Loucy (cell line): ENCODE results near the gene ACBD3.

Source experiments
- H2AFZ ChIP-seq: fragments of 200-600 bp; sonication (generic); 2 replicates; pipeline ENCODE4 v1.6.0; 2016; ENCODE audit warnings: antibody characterized with exemption, mild to moderate bottlenecking, low read length, moderate library complexity
- H3F3A ChIP-seq: fragments of 200-600 bp; 2 replicates; pipeline ENCODE4 v1.6.0; 2016; ENCODE audit warnings: antibody characterized with exemption, low read depth, mild to moderate bottlenecking
- H3K27me3 ChIP-seq: fragments of 200-600 bp; sonication (generic); 2 replicates; pipeline ENCODE4 v1.6.1; 2014; ENCODE audit warnings: low read length, mild to moderate bottlenecking; ENCODE audit not compliant: insufficient read depth, poor library complexity, severe bottlenecking
- H3K36me3 ChIP-seq: fragments of 200-600 bp; sonication (generic); 2 replicates; pipeline ENCODE4 v1.6.1; 2016; ENCODE audit warnings: low read length; ENCODE audit not compliant: insufficient read depth
- H3K4me1 ChIP-seq: fragments of 200-600 bp; sonication (generic); 2 replicates; pipeline ENCODE4 v1.5.1; 2014; ENCODE audit warnings: low read length, mild to moderate bottlenecking; ENCODE audit not compliant: insufficient read depth, poor library complexity, severe bottlenecking
- H3K4me2 ChIP-seq: fragments of 200-600 bp; sonication (generic); 2 replicates; pipeline ENCODE4 v1.6.0; 2014; ENCODE audit warnings: antibody characterized with exemption, low read length, low read depth, mild to moderate bottlenecking; ENCODE audit not compliant: poor library complexity, severe bottlenecking
- H3K4me3 ChIP-seq: fragments of 200-600 bp; sonication (generic); 2 replicates; pipeline ENCODE4 v1.5.1; 2014; ENCODE audit warnings: low read length, mild to moderate bottlenecking, mixed read lengths; ENCODE audit not compliant: poor library complexity, severe bottlenecking
- H3K79me2 ChIP-seq: fragments of 200-600 bp; sonication (generic); 2 replicates; pipeline ENCODE4 v1.6.1; 2014; ENCODE audit warnings: low read length; ENCODE audit not compliant: insufficient read depth
- H3K9ac ChIP-seq: fragments of 200-600 bp; sonication (generic); 2 replicates; pipeline ENCODE4 v1.6.0; 2014; ENCODE audit warnings: mild to moderate bottlenecking, low read depth, low read length, moderate library complexity; ENCODE audit not compliant: poor library complexity, severe bottlenecking
- H3K9me2 ChIP-seq: fragments of 200-600 bp; sonication (generic); replicated peaks from 2 replicates; pipeline ENCODE4 v1.6.1; 2016; ENCODE audit warnings: low read depth, low read length, mixed read lengths
- H3K9me3 ChIP-seq: fragments of 200-600 bp; sonication (generic); 2 replicates; pipeline ENCODE4 v1.6.1; 2014; ENCODE audit warnings: mild to moderate bottlenecking, antibody characterized with exemption, low read length, low read depth; ENCODE audit not compliant: insufficient read depth
- H4K20me1 ChIP-seq: fragments of 200-600 bp; sonication (generic); 2 replicates; pipeline ENCODE4 v1.6.0; 2014; ENCODE audit warnings: antibody characterized with exemption, low read length, mild to moderate bottlenecking; ENCODE audit not compliant: insufficient read depth, poor library complexity, severe bottlenecking
- CTCF ChIP-seq: fragments of 200-600 bp; sonication (generic); conservative IDR thresholded peaks from 2 replicates; pipeline ENCODE4 v1.5.1; 2014; ENCODE audit warnings: mild to moderate bottlenecking, antibody characterized with exemption, low read length
- EZH2phosphoT487 ChIP-seq: fragments of 200-600 bp; IDR thresholded peaks from 2 replicates; pipeline ENCODE4 v1.6.1; 2018; ENCODE audit warnings: antibody characterized with exemption, mild to moderate bottlenecking, moderate library complexity, borderline replicate concordance

ACBD3 gene

GRCh38 chr1:226111098-226111882, 75.3 kb downstream of the ACBD3 start:
- H3K4me1 ChIP-seq, result peaks cover 19% of the 10 kb centered on the region
- no peaks in the 10 kb centered on the region for H3K27me3 ChIP-seq
- peak overlapping the region; percentile 79; the same call in 1 of the 2 replicates for H2AFZ ChIP-seq
- H3K79me2 ChIP-seq, result peaks cover 5% of the 10 kb centered on the region; the same call in 1 of the 2 replicates
- peak overlapping the region; percentile 77 for H3K4me3 ChIP-seq
- peaks cover 3% of the 10 kb centered on the region; the same call in 1 of the 2 replicates for H3F3A ChIP-seq
- H3K9me3 ChIP-seq, result no peaks in the 10 kb centered on the region
- H3K9me2 ChIP-seq, result no peaks in the 10 kb centered on the region
- H4K20me1 ChIP-seq, result no peaks in the 10 kb centered on the region
- TF ChIP-seq EZH2phosphoT487 (no peak), CTCF (no peak)
- H3K9ac ChIP-seq, result peak overlapping the region; percentile 94
- no peaks in the 10 kb centered on the region for H3K36me3 ChIP-seq
- H3K4me2 ChIP-seq, result peak overlapping the region; percentile 89

GRCh38 chr1:226110249-226111097, 76.1 kb downstream of the ACBD3 start:
- Histone ChIP-seq H3K9me2 (no peaks in the 10 kb centered on the region), H2AFZ (peak overlapping the region; percentile 79), H3K79me2 (peaks cover 5% of the 10 kb centered on the region; the same call in 1 of the 2 replicates), H3K4me1 (peaks cover 19% of the 10 kb centered on the region), H3K36me3 (no peaks in the 10 kb centered on the region), H3K27me3 (no peaks in the 10 kb centered on the region), H3K9ac (peak overlapping the region; percentile 94), H3F3A (peaks cover 3% of the 10 kb centered on the region; the same call in 1 of the 2 replicates), H3K4me3 (peak overlapping the region; percentile 77), H3K4me2 (peak overlapping the region; percentile 89), H4K20me1 (no peaks in the 10 kb centered on the region), H3K9me3 (no peaks in the 10 kb centered on the region)
- TF ChIP-seq EZH2phosphoT487 (no peak), CTCF (no peak)

GRCh38 chr1:226109829-226110248, 76.7 kb downstream of the ACBD3 start:
- H3K36me3 ChIP-seq, result no peaks in the 10 kb centered on the region
- H3K4me2 ChIP-seq, result peak overlapping the region; percentile 89
- H3K4me3 ChIP-seq, result peak overlapping the region; percentile 77
- peaks cover 3% of the 10 kb centered on the region; the same call in 1 of the 2 replicates for H3F3A ChIP-seq
- no peaks in the 10 kb centered on the region for H4K20me1 ChIP-seq
- H3K4me1 ChIP-seq, result peaks cover 19% of the 10 kb centered on the region
- peak overlapping the region; percentile 79 for H2AFZ ChIP-seq
- H3K9me2 ChIP-seq, result no peaks in the 10 kb centered on the region
- no peaks in the 10 kb centered on the region for H3K27me3 ChIP-seq
- peak overlapping the region; percentile 94 for H3K9ac ChIP-seq
- H3K79me2 ChIP-seq, result peaks cover 5% of the 10 kb centered on the region; the same call in 1 of the 2 replicates
- H3K9me3 ChIP-seq, result no peaks in the 10 kb centered on the region
- TF ChIP-seq CTCF (peak; percentile 22; the same call in 1 of the 2 replicates), EZH2phosphoT487 (no peak)
